Endothelial cell of umbilical vein (primary cell): Measurements from ENCODE around the gene TMCO1.
"Not testable (repeated sequence)": the region's sequence is repeated elsewhere in the genome, so short reads cannot be mapped to it uniquely, and the experiment has no call there.

ENCODE experiments used
- CTCF ChIP-seq, 2 donors: IDR thresholded peaks; 1 replicate in 1 of 2; 2 replicates in 1 of 2; pipeline ENCODE4 v1.5.1; 2011; ENCODE audit warnings: low read length in 2 of 2, mild to moderate bottlenecking in 2 of 2, moderate library complexity in 2 of 2, control low read depth in 1 of 2, inconsistent platforms in 1 of 2, low read depth in 1 of 2; ENCODE audit not compliant: insufficient read depth in 1 of 2; ENCODE audit errors: extremely low read depth in 1 of 2
- EZH2 ChIP-seq: IDR thresholded peaks from 2 replicates; pipeline ENCODE4 v1.6.1; 2012; ENCODE audit warnings: borderline replicate concordance, low read depth, mild to moderate bottlenecking, moderate library complexity, low read length, inconsistent platforms; ENCODE audit not compliant: severe bottlenecking
- FOS ChIP-seq: IDR thresholded peaks from 2 replicates; pipeline ENCODE4 v1.6.1; 2011; ENCODE audit warnings: mild to moderate bottlenecking, low read length, moderate library complexity, borderline replicate concordance; ENCODE audit not compliant: insufficient read depth
- GATA2 ChIP-seq: IDR thresholded peaks from 2 replicates; pipeline ENCODE4 v1.7.0; 2011; ENCODE audit warnings: low read depth, mild to moderate bottlenecking, moderate library complexity, mixed read lengths, low read length; ENCODE audit not compliant: insufficient read length, insufficient read depth
- JUN ChIP-seq: IDR thresholded peaks from 2 replicates; pipeline ENCODE4 v1.6.1; 2011; ENCODE audit warnings: borderline replicate concordance, low read depth; ENCODE audit not compliant: insufficient read length, insufficient read depth
- MAX ChIP-seq: IDR thresholded peaks from 2 replicates; pipeline ENCODE4 v1.6.1; 2011; ENCODE audit not compliant: insufficient read depth, insufficient read length
- POLR2A ChIP-seq: IDR thresholded peaks from 2 replicates; pipeline ENCODE4 v1.6.1; 2012; ENCODE audit warnings: low read depth, mild to moderate bottlenecking, control low read depth, low read length
- POLR2AphosphoS5 ChIP-seq: IDR thresholded peaks from 2 replicates; pipeline ENCODE4 v1.6.1; 2012; ENCODE audit warnings: low read depth, mild to moderate bottlenecking, control low read depth, low read length, moderate library complexity; ENCODE audit not compliant: insufficient read depth

DNA sequence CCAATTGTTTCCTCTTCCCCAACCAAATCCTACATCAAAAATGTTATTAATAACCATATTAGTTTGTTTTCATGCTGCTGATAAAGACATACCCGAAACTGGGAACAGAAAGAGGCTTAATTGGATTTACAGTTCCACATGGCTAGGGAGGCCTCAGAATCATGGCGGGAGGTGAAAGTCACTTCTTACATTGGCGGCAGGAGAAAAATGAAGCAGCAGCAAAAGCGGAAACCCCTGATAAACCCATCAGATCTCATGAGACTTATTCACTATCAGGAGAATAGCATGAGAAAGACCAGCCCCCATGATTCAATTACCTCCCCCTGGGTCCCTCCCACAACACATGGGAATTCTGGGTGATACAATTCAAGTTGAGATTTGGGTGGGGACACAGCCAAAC, 87.9 kb downstream of the TMCO1 start:
- TF ChIP-seq CTCF (IDR thresholded peaks at IDR 0.05; ENCODE audit: extremely low read depth in 1 of 2, insufficient read depth in 1 of 2, low read depth in 1 of 2, low read length in 2 of 2); POLR2AphosphoS5; POLR2A; EZH2; FOS; MAX; GATA2; JUN: not testable (repeated sequence)
